22Rv1 (cell line): ENCODE results near the gene ZNF92.

Source experiments
- ZFX ChIP-seq: fragments of 450-650 bp; IDR thresholded peaks from 2 replicates; pipeline ENCODE4 v1.6.1; 2017; ENCODE audit warnings: antibody characterized with exemption, borderline replicate concordance
- TF ChIP-seq, protein P1 (sequence below): fragments of 450-650 bp; IDR thresholded peaks from 2 replicates; pipeline ENCODE4 v1.5.1; 2017; ENCODE audit warnings: mild to moderate bottlenecking

DNA sequence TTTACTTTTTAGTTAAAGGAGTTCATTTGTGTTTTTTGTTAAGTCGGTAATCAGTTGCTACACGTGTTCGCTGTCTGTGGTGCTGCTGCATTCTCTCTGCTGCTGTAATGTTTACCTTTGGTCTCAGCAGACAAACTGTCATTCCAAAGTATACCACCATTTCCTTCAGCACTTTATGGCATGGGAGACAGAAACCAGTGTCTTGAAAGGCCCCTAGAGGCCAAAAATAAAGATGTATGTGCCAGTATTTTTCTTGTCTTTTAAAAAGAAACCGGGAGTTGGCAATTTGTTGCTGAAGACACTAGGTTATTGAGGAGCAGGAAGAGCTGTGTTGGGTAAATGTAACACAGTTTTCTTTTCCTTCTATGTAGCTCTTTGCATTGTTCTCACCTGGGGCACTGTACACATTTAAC lies 24.1 kb downstream of the ZNF92 start:
- TF ChIP-seq, protein P1, sequence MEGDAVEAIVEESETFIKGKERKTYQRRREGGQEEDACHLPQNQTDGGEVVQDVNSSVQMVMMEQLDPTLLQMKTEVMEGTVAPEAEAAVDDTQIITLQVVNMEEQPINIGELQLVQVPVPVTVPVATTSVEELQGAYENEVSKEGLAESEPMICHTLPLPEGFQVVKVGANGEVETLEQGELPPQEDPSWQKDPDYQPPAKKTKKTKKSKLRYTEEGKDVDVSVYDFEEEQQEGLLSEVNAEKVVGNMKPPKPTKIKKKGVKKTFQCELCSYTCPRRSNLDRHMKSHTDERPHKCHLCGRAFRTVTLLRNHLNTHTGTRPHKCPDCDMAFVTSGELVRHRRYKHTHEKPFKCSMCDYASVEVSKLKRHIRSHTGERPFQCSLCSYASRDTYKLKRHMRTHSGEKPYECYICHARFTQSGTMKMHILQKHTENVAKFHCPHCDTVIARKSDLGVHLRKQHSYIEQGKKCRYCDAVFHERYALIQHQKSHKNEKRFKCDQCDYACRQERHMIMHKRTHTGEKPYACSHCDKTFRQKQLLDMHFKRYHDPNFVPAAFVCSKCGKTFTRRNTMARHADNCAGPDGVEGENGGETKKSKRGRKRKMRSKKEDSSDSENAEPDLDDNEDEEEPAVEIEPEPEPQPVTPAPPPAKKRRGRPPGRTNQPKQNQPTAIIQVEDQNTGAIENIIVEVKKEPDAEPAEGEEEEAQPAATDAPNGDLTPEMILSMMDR, result no peak
- no peak for TF ChIP-seq ZFX
